Activated CD8-positive, alpha-beta memory T cell treated with anti-CD3 and anti-CD28 coated beads for 1 hour (primary cell): ENCODE data around the gene FAM83G.
"Not testable (repeated sequence)": the region's sequence is repeated elsewhere in the genome, so short reads cannot be mapped to it uniquely, and the experiment has no call there.

Experiments
- DNase-seq, 2 donors: peaks; one replicate each; pipeline ENCODE4 v3.0.0-alpha.2; 2020; ENCODE audit warnings: low read depth in 1 of 2; ENCODE audit errors: extremely low read depth in 1 of 2

The FAM83G gene

GRCh38 chr17:19023209-19023999, 18.8 kb upstream of the FAM83G start:
- DNase-seq = no peak

- no peak for DNase-seq
Measured at GRCh38 chr17:19022747-19023146, 18.2 kb upstream of the FAM83G start.

DNA sequence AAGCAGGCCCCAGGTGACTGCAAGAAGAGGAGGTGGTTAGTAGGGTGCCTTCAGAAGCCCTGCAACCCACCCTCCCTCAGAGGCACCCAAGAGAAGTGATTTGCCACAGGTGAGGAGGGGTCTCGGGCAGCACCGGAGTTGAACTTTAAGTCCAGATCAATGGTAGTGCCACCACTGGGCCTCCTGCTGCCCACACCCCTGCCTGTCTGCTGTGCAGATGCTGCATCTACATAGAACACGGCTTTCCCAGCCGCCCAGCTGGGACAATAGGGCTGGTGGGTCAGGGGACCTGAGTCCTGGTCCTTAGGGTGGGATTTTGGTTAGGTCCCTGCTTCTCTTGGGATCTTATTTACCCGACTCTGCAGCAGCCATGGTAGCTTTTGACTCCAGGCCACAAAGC, 17.6 kb upstream of the FAM83G start:
- no peak for DNase-seq

DNA sequence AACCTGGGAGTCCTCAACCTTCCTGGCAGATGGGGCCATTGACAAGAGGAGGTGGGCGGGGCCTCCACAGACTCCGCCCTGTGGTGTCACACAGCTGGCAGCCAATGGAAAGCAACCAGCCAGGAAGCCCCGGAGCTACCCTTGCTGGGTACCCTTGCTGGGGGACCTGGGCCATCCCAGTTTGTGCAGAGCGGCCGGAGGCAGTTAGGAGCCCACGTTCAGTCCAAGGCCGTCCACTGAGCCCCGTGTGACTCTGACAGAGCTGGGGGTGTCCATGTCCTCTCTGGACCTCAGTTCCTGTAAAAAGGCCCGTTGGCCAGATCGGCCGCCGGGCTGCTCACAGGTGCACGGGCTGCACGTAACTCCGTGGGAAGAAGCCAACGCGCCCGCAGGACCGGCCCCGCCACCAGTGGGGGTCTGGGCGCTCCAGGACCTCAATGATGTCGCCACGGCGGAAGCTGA, 17.1 kb upstream of the FAM83G start:
- no peak for DNase-seq

- not testable (repeated sequence) for DNase-seq
Measured at GRCh38 chr17:19021011-19021621, 16.6 kb upstream of the FAM83G start.

DNA sequence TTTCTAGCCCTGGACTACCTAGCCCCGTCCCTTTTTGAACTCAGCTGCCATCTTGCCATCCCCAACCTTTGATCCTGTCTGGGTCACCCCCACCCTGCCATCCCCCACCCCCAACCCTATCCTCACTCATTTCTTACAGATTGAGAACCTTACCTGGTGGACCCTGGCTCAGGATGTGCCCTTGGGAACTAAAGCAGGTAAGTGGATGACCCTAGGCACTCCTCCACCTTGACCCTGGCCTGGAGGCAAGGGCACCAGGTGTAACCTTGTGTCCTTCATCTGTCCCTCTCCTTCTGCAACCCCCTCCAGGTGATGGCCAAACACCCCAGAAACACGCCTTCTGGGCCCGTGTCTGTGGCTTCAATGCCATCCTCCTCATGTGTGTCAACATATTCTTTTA, 15.5 kb upstream of the FAM83G start:
- DNase-seq = no peak

DNA sequence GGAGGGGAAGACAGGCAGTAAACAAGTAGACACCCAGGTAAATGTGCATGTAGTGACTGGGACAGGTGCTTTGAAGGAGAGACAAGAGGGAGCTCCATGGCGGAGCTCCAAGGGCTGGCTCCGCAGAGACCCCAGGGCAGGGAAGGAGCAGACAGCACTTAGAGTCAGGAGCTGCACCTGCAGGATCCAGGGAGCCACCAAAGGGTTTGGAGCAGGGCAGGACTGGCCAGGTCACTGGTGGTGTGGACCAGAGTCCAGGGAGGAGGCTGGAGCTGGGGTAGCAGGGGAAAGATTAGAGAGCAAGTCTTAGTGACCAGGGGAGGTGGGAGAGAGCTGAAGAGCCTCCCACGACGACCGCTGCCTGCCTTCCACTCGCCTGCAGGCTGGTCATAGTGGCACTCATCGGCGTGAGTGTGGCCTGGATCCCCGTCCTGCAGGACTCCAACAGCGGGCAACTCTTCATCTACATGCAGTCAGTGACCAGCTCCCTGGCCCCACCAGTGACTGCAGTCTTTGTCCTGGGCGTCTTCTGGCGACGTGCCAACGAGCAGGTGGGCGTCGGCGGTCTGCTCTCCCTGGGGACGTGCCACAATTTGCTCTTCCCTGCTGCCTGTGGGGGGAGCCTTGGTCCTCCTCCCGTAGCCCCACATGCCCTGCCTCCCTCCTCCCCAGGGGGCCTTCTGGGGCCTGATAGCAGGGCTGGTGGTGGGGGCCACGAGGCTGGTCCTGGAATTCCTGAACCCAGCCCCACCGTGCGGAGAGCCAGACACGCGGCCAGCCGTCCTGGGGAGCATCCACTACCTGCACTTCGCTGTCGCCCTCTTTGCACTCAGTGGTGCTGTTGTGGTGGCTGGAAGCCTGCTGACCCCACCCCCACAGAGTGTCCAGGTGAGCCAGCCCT, 14.7 kb upstream of the FAM83G start:
- no peak for DNase-seq

DNA sequence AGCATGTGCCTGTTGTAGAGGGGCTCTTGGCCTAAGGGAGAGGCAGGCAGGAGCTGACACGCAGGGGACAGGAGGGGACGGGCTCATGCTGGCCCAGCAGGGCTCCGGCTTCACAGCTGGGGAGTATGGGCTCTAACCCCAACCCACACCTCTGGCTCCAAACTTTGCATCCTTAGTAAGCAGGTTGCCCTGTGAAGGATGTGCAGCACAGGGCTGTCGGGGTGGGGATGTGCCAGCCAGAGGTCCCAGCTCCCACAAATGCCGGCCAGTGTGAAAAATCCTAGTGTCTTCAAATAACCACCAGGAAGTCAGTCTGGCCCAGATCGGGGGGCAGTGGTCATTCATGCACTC, 14.0 kb upstream of the FAM83G start:
- DNase-seq = no peak

- DNase-seq = no peak
Measured at GRCh38 chr17:19017804-19018599, 13.4 kb upstream of the FAM83G start.

DNA sequence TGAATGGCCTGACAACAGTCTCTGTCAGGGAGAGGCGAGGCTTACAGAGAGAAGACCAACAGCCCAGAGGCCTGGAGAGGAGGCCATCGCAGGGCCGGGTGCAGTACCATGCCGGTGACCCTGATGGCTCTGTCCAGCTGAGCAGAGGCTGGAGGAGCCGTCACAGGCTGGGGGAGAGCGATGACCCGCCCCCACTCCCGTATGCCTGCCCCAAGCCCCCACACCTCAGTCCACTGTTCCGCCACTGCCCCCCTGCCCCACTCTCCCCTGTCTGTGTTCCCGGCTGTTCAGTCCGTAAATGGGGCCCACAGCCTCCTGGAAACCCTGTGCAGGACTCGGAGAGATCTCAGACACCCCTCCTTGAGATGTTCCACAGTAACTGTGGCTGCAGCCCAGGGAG, 12.8 kb upstream of the FAM83G start:
- DNase-seq = no peak

DNA sequence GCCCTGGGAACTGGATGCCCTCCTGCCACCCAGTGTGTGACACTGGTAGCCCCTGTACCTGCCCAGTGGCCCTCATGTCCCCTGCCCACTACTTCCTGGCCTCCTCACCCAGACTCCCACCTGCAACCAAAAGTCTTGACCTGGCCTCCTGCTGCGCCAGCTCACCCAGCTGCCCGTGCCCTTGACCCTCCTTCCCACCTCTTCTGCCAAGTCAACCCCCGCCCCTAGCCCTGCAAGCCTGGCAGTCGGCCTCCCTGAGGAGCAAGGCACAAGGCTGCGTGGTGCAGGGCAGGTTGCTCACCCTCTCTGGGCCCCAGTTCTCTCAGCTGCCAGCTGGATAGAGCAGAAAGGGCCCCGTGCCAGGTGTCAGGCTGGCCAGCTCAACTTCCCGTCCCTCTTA, 12.3 kb upstream of the FAM83G start:
- DNase-seq = no peak

DNA sequence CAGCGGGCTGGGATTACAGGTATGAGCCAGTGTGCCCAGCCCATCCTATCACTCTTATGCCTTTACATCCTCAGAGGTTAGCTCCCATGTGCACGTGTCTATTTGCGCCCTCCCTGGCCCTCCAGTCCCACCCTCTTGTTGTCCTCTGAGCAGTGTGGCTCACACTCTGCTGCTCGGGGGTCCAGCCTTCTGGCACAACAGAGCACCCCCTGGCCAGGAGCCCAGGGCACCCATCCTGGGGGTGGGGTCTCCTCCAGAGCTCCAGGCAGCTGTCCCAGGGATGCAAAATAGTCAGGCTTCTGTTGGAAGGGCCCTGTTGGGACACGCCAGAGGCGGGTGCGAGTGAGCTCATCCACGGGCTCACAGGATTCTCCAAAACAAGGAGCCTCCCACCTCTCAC, 11.7 kb upstream of the FAM83G start:
- no peak for DNase-seq

GRCh38 chr17:19015428-19015827, 10.9 kb upstream of the FAM83G start:
- DNase-seq = no peak

- DNase-seq = no peak
Measured at GRCh38 chr17:19014628-19015215, 10.2 kb upstream of the FAM83G start.

- no peak for DNase-seq
Measured at GRCh38 chr17:19013806-19014627, 9.5 kb upstream of the FAM83G start.

DNA sequence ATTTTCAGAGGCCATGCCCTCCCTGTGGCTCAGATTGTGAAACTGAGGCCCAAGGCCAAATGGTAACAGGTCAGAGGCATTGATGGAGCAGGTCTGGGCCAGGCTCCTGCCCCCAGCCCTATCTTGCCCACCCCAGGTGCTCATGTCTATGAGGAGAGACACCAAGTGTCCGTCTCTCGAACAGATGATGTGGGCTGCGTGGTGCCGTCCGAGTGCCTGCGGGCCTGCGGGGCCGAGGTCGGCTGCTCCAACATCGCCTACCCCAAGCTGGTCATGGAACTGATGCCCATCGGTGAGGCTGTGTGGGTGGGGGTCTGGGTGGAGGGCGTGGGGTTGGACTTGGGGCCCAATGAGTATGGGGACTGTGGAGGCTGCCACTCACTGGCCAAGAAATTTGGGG, 8.7 kb upstream of the FAM83G start:
- DNase-seq = no peak

DNA sequence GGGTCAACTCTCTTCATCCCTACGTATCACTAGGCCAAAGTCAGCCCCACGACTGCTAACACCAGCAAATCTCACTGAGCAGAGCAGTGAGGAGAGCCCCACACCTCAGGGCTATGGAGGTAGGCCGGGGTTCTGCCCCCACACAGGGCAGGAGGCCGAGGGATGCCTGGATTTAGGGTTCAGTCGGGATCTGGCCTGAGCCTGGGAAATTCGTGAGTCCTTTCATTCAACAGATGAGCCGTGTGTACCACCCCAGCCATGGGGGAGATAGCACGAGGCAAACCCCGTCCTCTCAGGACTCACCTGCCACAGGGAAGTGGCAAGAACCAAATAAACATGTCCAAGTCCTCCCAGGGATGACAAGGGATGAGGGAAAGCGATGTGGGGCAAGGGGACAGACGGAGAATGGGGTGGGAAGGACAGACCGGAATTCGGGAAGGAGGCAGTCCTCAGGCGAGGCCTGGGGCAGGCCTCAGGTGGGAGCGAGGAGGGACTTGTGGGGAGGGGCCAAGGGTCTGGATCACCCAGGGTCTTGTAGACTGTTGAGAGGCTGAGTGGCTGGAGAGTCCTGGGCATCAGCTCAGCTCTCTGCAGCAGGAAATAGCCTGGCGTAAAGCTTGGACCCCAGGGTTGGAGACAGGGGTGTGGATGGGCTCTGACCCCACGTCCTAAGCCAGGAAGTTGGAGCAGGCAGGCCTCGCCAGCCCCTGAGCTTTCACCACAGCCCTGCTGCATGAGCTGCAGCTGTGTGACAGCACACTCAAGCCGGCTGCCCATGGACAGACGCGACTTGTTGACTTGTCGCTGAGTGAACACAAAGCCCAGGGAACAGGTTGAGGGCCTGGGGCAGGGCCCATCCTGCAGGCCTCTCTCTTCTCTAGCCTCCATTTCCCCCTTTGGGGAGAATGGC, 7.9 kb upstream of the FAM83G start:
- no peak for DNase-seq

- no peak for DNase-seq
Measured at GRCh38 chr17:19011581-19011980, 7.0 kb upstream of the FAM83G start.
